Aorta (tissue), 5 donors: ENCODE measurements around the gene OR13C9. TPM values are rescaled to one million over a fixed set of nuclear protein-coding genes. Genes with fewer than 3 reads are reported as not detected.
"Not testable (repeated sequence)": the region's sequence is repeated elsewhere in the genome, so short reads cannot be mapped to it uniquely, and the experiment has no call there.

Source experiments
- ATAC-seq: fragments of 200-7000 bp; cut with Tn5 transposase; one replicate; pipeline ENCODE4 v1.9.1; 2022; ENCODE audit warnings: moderate library complexity; ENCODE audit not compliant: low FRiP score
- DNase-seq, 2 donors: peaks; one replicate each; pipeline ENCODE4 v3.0.0-alpha.2; 2020
- H3K27ac ChIP-seq, 2 donors: one replicate each; pipeline ENCODE4 v1.5.1; 2013; ENCODE audit warnings: low read length in 2 of 2, mild to moderate bottlenecking in 2 of 2, moderate library complexity in 2 of 2, control low read depth in 1 of 2, inconsistent platforms in 1 of 2, low read depth in 1 of 2
- H3K27me3 ChIP-seq, 2 donors: one replicate each; pipeline ENCODE4 v1.6.1; 2013; ENCODE audit warnings: control low read depth in 1 of 2, low read length in 1 of 2, mild to moderate bottlenecking in 1 of 2, moderate library complexity in 1 of 2; ENCODE audit not compliant: insufficient read depth in 2 of 2, control insufficient read depth in 1 of 2
- H3K36me3 ChIP-seq, 2 donors: one replicate each; pipeline ENCODE4 v1.6.1; 2013; ENCODE audit warnings: control low read depth in 1 of 2, low read length in 1 of 2, mild to moderate bottlenecking in 1 of 2; ENCODE audit not compliant: insufficient read depth in 2 of 2, control insufficient read depth in 1 of 2
- H3K4me1 ChIP-seq, 2 donors: one replicate each; pipeline ENCODE4 v1.6.1; 2013; ENCODE audit warnings: low read length in 2 of 2, control low read depth in 1 of 2, mild to moderate bottlenecking in 1 of 2, moderate library complexity in 1 of 2; ENCODE audit not compliant: insufficient read depth in 2 of 2, control insufficient read depth in 1 of 2
- H3K4me3 ChIP-seq, 2 donors: one replicate each; pipeline ENCODE4 v1.5.1; 2013; ENCODE audit warnings: low read length in 2 of 2, control low read depth in 1 of 2, mild to moderate bottlenecking in 1 of 2
- H3K9me3 ChIP-seq: one replicate; pipeline ENCODE4 v1.6.1; 2013; ENCODE audit warnings: mild to moderate bottlenecking, low read length; ENCODE audit not compliant: control insufficient read depth
- whole genome bisulfite sequencing, 2 donors: extraction: QIAGEN DNeasy Blood & Tissue Kit; methylation state at CpG; one replicate each; pipeline ENCODE4 v1.1.7; 2013; 5-methylcytosine and 5-hydroxymethylcytosine counted together
- intact Hi-C, 2 donors: fragments of 100-400 bp; cut with DNase I; formaldehyde crosslinking; loops; one replicate each; pipeline versions ENCODE4 v1.14.2 to v1.15.0; 2022
- polyA plus RNA-seq, 2 donors: library from polyadenylated mRNA; stranded (reverse); fragments of 200-250 nt; gene quantifications; one replicate each; pipeline ENCODE4 v1.2.3, GENCODE V29; 2013
- total RNA-seq, 2 donors: library from RNA; stranded (reverse); fragmentation: NEBNext Ultra II Directional; extraction: Animal tissue kit (Norgen Biotek cat#: 25700); gene quantifications; one replicate each; pipeline ENCODE4 v1.2.1, GENCODE V29; 2021
- donor health status: healthy with polysubstance abuse.
- donor health status: Bipolar disorder and iron deficiency.
- donor health status: DM: no; HTN: no; CAD: no.
- donor health status: DM: no; HTN: no; CAD: no.
- donor health status: DM: yes; HTN: yes; CAD: no.

OR13C9 gene
- total and polyA plus RNA-seq, 4 donors, result not detected

DNA sequence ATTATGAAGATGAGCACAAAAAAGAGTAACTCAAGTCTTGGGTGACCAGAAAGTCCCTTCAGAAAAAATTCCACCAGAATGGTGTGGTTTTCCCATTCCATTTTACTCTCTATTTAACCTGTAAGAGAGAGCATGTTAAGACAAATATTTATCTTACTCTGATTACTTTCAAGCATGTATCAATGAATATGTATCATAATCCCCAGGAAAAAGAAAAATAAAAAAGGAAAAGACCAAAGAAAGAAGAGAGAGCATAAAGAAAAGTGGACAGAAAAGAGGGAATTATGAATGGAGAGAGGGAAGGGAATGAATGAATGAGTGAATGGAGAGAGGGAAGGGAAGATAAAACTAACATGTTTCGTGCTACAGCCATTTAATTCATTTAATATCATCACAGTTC is 12.5 kb downstream of the OR13C9 start, which contains the start of gene OR13C2:
Gene OR13C2 (minus strand): TSS at position 101 of the 400 bp plus-strand sequence. CDS start 0 bp downstream, at position 101.
- H3K27me3 ChIP-seq, H3K27ac ChIP-seq, intact Hi-C loops, H3K4me1 ChIP-seq, H3K4me3 ChIP-seq, DNase-seq, H3K36me3 ChIP-seq, ATAC-seq, H3K9me3 ChIP-seq: not testable (repeated sequence)
- WGBS, 2 donors, result 57 to 73% methylated on average over 1 of the region's 1 CpG

DNA sequence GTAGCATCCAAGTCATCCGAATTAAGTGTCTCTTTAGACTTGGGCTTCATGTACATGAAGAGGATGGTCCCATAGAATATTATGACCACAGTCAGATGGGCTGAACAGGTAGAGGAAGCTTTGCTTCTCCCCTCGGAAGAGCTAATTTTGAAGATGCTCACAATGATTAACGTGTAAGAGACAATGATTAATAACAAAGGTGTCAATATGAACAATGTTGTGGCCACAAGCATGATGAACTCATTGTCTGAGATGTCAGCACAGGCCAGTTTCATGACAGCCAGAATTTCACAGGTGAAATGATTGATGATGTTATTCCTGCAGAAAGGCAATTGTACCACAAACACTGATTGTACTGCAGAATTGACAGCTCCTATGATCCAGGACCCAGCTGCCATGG is 13.2 kb downstream of the OR13C9 start:
- H3K9me3 ChIP-seq, result no peaks in the 10 kb centered on the region

GRCh38 chr9:104599313-104599712 is 18.7 kb downstream of the OR13C9 start, which contains the start of gene OR13C5:
Gene OR13C5 (minus strand): TSS chr9:104599413. CDS start chr9:104599413, 0 bp downstream.
- intact Hi-C loops, ATAC-seq, H3K27ac ChIP-seq: not testable (repeated sequence)

More for the DNA sequence above, 13.2 kb downstream of the OR13C9 start:
- Histone ChIP-seq H3K4me1 (no peaks in the 10 kb centered on the region), H3K36me3 (no peaks in the 10 kb centered on the region), H3K27me3 (no peaks in the 10 kb centered on the region), H3K4me3 (no peak overlapping the region), H3K27ac (no peak overlapping the region)
- no peak for DNase-seq
- ATAC-seq, result no peak
- intact Hi-C loops, result no loop called here
- WGBS, 2 donors, result 75 to 78% methylated on average over 3 of the region's 3 CpGs

GRCh38 chr9:104598749-104599148 is 19.3 kb downstream of the OR13C9 start:
- H3K4me3 ChIP-seq, intact Hi-C loops, H3K4me1 ChIP-seq, ATAC-seq, DNase-seq, H3K9me3 ChIP-seq, H3K27ac ChIP-seq, H3K27me3 ChIP-seq, H3K36me3 ChIP-seq: not testable (repeated sequence)
- WGBS, 2 donors, result 44 to 71% methylated on average over 1 to 3 of the region's 3 CpGs

More at GRCh38 chr9:104599313-104599712, 18.7 kb downstream of the OR13C9 start, which contains the start of gene OR13C5:
- not testable (repeated sequence) for H3K36me3 ChIP-seq, H3K27me3 ChIP-seq, DNase-seq, H3K4me3 ChIP-seq, H3K4me1 ChIP-seq, H3K9me3 ChIP-seq

GRCh38 chr9:104589626-104590025 is 28.4 kb downstream of the OR13C9 start:
- ATAC-seq, result no peak

DNA sequence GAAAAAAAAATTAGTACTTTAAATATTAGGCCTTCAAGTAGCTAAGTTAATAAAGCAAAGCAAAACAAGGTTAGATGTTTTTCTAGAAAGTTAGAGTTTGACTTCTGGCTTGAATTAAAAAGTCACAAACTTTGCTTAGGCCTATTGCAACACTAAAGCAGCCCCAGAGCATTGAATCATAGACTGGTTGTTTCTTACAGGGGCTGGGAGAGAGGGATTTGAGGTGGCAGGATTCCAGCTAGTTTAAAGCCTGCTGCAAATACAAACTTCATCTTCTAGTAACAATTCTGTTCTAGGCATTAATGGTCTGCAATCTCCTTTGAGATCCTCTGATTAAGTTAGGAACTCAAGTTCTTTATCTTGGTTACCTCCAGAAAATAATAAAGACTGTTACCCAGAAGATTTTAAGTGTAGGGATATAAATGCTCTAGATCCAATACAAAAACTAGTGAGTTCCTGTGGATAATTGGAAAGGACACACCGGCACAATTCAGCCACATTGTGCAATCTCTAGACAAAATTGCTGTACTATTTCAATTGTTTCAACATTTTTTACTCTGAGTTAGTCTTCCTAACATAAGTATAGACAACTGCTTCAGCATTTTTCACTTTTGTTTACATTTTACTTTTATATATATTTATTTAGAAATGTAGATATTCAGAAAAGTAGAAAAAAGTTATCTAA is 31.4 kb downstream of the OR13C9 start:
- WGBS, 2 donors, result 52 to 85% methylated on average over 1 of the region's 1 CpG
- no peaks in the 10 kb centered on the region for H3K9me3 ChIP-seq
- no peaks in the 10 kb centered on the region for H3K36me3 ChIP-seq
- no peak overlapping the region for H3K27ac ChIP-seq
- no peaks in the 10 kb centered on the region for H3K4me1 ChIP-seq
- H3K4me3 ChIP-seq, result no peak overlapping the region
- DNase-seq (no peak), ATAC-seq (peak; percentile 77)
- intact Hi-C loops, result no loop called here
- no peaks in the 10 kb centered on the region for H3K27me3 ChIP-seq

More at GRCh38 chr9:104589626-104590025, 28.4 kb downstream of the OR13C9 start:
- no peak for DNase-seq
- 48 to 75% methylated on average over 1 of the region's 1 CpG for WGBS, 2 donors
- Histone ChIP-seq H3K9me3 (no peaks in the 10 kb centered on the region), H3K4me1 (no peaks in the 10 kb centered on the region), H3K27me3 (no peaks in the 10 kb centered on the region), H3K27ac (no peak overlapping the region), H3K4me3 (no peak overlapping the region), H3K36me3 (no peaks in the 10 kb centered on the region)
- intact Hi-C loops, result no loop called here

GRCh38 chr9:104580562-104580961 is 37.4 kb downstream of the OR13C9 start:
- H3K4me1 ChIP-seq, result no peaks in the 10 kb centered on the region
- DNase-seq (no peak), ATAC-seq (no peak)
- no peaks in the 10 kb centered on the region for H3K36me3 ChIP-seq
- H3K4me3 ChIP-seq, result no peak overlapping the region
- intact Hi-C loops, result no loop called here
- H3K9me3 ChIP-seq, result no peaks in the 10 kb centered on the region
- 84 to 90% methylated on average over 1 of the region's 1 CpG for WGBS, 2 donors
- H3K27me3 ChIP-seq, result no peaks in the 10 kb centered on the region
- H3K27ac ChIP-seq, result no peak overlapping the region

- intact Hi-C loops, result no loop called here
- WGBS, 2 donors, result 85 to 86% methylated on average over 5 of the region's 5 CpGs
- ATAC-seq, result no peak
Measured at GRCh38 chr9:104577263-104577662, 40.7 kb downstream of the OR13C9 start.

DNA sequence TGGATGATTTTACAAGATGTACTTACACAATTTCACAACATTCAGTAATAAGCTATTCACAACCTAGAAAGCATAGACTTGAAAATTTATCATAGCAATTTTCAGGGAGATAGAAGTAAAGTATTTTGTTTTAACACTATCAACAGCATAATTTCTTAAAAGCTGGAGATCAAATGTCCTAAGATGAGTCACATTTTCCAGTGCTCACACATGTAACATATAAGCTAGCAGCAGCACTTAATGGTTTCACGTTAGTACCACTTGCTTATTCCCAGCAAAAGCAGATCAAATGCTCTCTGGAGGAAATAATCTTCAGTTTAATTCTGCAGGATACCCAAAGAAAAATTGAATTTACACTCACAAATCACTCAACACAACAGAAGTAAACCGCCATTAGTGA is 42.5 kb downstream of the OR13C9 start:
- WGBS, 2 donors, result 62 to 66% methylated on average over 2 of the region's 2 CpGs

More at GRCh38 chr9:104577263-104577662, 40.7 kb downstream of the OR13C9 start:
- no peak for DNase-seq
- H3K36me3 ChIP-seq, result no peaks in the 10 kb centered on the region
- no peak overlapping the region for H3K4me3 ChIP-seq
- no peaks in the 10 kb centered on the region for H3K9me3 ChIP-seq
- no peak overlapping the region for H3K27ac ChIP-seq
- no peaks in the 10 kb centered on the region for H3K4me1 ChIP-seq
- H3K27me3 ChIP-seq, result no peaks in the 10 kb centered on the region

More for the DNA sequence above, 42.5 kb downstream of the OR13C9 start:
- Histone ChIP-seq H3K27ac (no peak overlapping the region), H3K36me3 (no peaks in the 10 kb centered on the region), H3K9me3 (no peaks in the 10 kb centered on the region), H3K4me1 (no peaks in the 10 kb centered on the region), H3K4me3 (no peak overlapping the region), H3K27me3 (no peaks in the 10 kb centered on the region)
- intact Hi-C loops, result no loop called here
- DNase-seq (no peak), ATAC-seq (no peak)
